Lower lobe of right lung (tissue), 2 donors: ENCODE measurements around the gene PSD4. TPM values are rescaled to one million over a fixed set of nuclear protein-coding genes. Genes with fewer than 3 reads are reported as not detected.

ENCODE experiments used
- ATAC-seq, 2 donors: fragments of 200-7000 bp; cut with Tn5 transposase; one replicate each; pipeline ENCODE4 v1.9.1; 2020 to 2022; ENCODE audit warnings: mild to moderate bottlenecking in 2 of 2, moderate library complexity in 2 of 2
- DNase-seq: peaks from one replicate; pipeline ENCODE4 v3.0.0-alpha.2; 2020
- H3K27ac ChIP-seq: fragments of 200-600 bp; one replicate; pipeline ENCODE4 v1.8.0; 2022
- H3K27me3 ChIP-seq: fragments of 200-600 bp; one replicate; pipeline ENCODE4 v1.8.0; 2022; ENCODE audit warnings: low read depth
- H3K36me3 ChIP-seq: fragments of 200-600 bp; one replicate; pipeline ENCODE4 v1.8.0; 2022; ENCODE audit warnings: mild to moderate bottlenecking
- H3K4me1 ChIP-seq: fragments of 200-600 bp; one replicate; pipeline ENCODE4 v1.8.0; 2022
- H3K4me3 ChIP-seq: fragments of 200-600 bp; one replicate; pipeline ENCODE4 v1.8.0; 2022; ENCODE audit warnings: mild to moderate bottlenecking
- H3K9me3 ChIP-seq: fragments of 200-600 bp; one replicate; pipeline ENCODE4 v1.8.0; 2022
- intact Hi-C: fragments of 100-400 bp; cut with DNase I; formaldehyde crosslinking; loops from one replicate; pipeline ENCODE4 v1.11.0; 2022
- total RNA-seq: library from RNA; stranded (reverse); fragmentation: NEBNext Ultra II Directional; extraction: Animal tissue kit (Norgen Biotek cat#: 25700); gene quantifications from one replicate; pipeline ENCODE4 v1.2.1, GENCODE V29; 2021
- TF ChIP-seq, protein P1 (sequence below): fragments of 200-600 bp; IDR thresholded peaks from one replicate; pipeline ENCODE4 v1.8.0; 2022; ENCODE audit warnings: antibody characterized with exemption, mild to moderate bottlenecking
- donor health status: DM: no; HTN: yes; CAD: no; lungs with severe emphysema.

The PSD4 gene
- total RNA-seq, 1 donor from 2014 or later: 43.2 TPM

DNA sequence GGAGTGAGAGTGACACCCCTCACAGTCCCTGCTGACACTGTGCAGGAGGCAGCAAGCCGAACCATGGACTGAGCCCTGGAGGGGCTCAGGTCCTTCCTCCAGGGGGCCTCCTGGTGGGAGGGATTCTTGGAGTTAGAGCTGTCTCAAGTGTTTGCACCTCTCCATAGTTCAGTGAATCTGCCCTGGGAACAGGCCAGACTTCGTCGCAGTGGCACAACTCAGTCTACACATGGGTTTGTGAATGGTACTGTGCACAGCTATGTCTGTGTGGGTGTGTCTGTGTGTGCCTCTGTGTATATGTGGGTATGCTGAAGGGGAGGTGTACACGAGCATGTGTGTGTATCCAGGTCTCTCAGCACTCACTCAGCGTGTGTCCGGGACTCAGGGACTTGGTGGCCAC lies 68.6 kb downstream of the PSD4 start:
- no peak for DNase-seq
- Histone ChIP-seq H3K4me3 (no peak overlapping the region), H3K4me1 (peaks cover 25% of the 10 kb centered on the region), H3K9me3 (no peaks in the 10 kb centered on the region), H3K27ac (no peak overlapping the region), H3K36me3 (no peaks in the 10 kb centered on the region), H3K27me3 (no peaks in the 10 kb centered on the region)
- TF ChIP-seq, protein P1, sequence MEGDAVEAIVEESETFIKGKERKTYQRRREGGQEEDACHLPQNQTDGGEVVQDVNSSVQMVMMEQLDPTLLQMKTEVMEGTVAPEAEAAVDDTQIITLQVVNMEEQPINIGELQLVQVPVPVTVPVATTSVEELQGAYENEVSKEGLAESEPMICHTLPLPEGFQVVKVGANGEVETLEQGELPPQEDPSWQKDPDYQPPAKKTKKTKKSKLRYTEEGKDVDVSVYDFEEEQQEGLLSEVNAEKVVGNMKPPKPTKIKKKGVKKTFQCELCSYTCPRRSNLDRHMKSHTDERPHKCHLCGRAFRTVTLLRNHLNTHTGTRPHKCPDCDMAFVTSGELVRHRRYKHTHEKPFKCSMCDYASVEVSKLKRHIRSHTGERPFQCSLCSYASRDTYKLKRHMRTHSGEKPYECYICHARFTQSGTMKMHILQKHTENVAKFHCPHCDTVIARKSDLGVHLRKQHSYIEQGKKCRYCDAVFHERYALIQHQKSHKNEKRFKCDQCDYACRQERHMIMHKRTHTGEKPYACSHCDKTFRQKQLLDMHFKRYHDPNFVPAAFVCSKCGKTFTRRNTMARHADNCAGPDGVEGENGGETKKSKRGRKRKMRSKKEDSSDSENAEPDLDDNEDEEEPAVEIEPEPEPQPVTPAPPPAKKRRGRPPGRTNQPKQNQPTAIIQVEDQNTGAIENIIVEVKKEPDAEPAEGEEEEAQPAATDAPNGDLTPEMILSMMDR: no peak
- no peak for ATAC-seq
- intact Hi-C loops: no loop called here

DNA sequence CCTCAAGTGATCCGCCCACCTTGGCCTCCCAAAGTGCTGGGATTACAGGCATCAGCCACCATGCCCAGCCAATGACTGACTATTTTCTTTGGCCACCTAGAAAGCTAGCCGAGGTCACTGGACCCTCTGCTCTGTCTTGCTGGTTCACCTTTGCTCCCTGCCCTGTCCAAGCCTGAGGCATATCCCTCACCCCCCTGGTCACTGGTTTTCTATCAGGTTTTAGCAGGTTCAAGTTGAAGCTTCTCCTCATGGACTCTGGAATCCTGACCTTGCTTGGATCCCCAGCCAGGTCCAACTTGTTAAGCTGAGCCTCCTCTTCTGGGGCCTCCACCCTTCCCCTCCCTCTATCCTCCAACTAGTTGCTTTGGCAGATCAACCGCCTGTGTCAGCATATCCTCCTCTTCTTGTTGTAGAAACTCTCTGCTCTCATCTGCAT lies 71.5 kb downstream of the PSD4 start:
- H3K27ac ChIP-seq: no peak overlapping the region
- H3K27me3 ChIP-seq: no peaks in the 10 kb centered on the region
- ATAC-seq: no peak
- no peak for DNase-seq
- no peaks in the 10 kb centered on the region for H3K36me3 ChIP-seq
- H3K9me3 ChIP-seq: no peaks in the 10 kb centered on the region
- intact Hi-C loops: no loop called here
- TF ChIP-seq, protein P1: no peak
- peaks cover 19% of the 10 kb centered on the region for H3K4me1 ChIP-seq
- H3K4me3 ChIP-seq: no peak overlapping the region

DNA sequence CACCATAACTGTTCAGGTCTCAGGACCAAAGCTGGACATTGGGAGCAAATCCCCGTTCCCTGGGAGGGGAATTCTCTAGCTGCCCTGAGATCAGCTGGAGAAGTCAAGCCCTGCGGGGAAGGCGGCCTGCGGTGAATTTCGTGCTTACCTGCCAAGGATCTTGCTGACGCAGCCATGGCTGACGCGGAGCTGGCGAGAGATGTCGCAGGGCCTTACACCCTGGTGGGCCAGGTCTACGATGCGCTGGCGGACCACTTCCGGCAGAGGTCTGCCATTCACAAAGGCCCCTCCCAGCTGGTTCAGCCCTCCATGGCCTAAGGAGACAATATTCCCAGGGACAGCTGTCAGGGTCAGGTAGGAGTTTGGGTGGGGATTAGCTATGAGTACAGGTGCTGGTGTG lies 72.8 kb downstream of the PSD4 start:
- ATAC-seq (no peak), DNase-seq (no peak)
- intact Hi-C loops: no loop called here
- H3K27me3 ChIP-seq: no peaks in the 10 kb centered on the region
- no peaks in the 10 kb centered on the region for H3K36me3 ChIP-seq
- H3K9me3 ChIP-seq: no peaks in the 10 kb centered on the region
- TF ChIP-seq, protein P1: no peak
- no peak overlapping the region for H3K27ac ChIP-seq
- peaks cover 7% of the 10 kb centered on the region for H3K4me1 ChIP-seq
- H3K4me3 ChIP-seq: no peak overlapping the region

- Histone ChIP-seq H3K36me3 (no peaks in the 10 kb centered on the region), H3K4me3 (no peak overlapping the region), H3K9me3 (no peaks in the 10 kb centered on the region), H3K4me1 (peaks cover 7% of the 10 kb centered on the region), H3K27ac (no peak overlapping the region), H3K27me3 (no peaks in the 10 kb centered on the region)
- intact Hi-C loops: no loop called here
- peak; percentile 83 to 90 for ATAC-seq
- DNase-seq: peak; percentile 82
- TF ChIP-seq, protein P1: peak; percentile 94
Measured at GRCh38 chr2:113248997-113249770, 75.4 kb downstream of the PSD4 start.

DNA sequence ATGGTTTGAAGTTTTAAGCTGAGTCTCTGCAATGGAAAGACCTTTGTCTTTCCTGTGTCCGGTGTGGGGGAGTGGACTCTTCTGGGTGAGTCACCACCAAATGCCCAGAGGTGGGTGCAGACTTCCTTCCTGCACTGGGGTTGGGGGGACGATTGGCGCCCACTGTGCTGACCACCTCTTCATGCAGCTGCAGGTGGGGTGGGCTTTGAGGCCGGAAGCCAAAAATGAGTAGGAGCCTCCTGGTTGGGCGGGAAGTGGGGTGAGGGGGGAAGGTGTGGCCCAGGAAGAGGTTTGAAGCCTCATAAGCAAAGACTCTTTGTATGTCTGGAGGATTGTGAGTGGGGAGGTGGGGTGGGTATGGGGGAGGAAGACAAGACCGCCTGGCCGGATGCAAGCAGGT lies 77.3 kb downstream of the PSD4 start:
- intact Hi-C loops: no loop called here
- TF ChIP-seq, protein P1: no peak
- no peaks in the 10 kb centered on the region for H3K36me3 ChIP-seq
- no peak for ATAC-seq
- peaks cover 7% of the 10 kb centered on the region for H3K4me1 ChIP-seq
- H3K27me3 ChIP-seq: no peaks in the 10 kb centered on the region
- DNase-seq: no peak
- no peaks in the 10 kb centered on the region for H3K9me3 ChIP-seq
- no peak overlapping the region for H3K27ac ChIP-seq
- no peak overlapping the region for H3K4me3 ChIP-seq
